Nephron progenitor cell (in vitro differentiated cells): Measurements from ENCODE around the gene TBC1D16.

Source experiments
- DNase-seq: peaks from one replicate; pipeline ENCODE4 v3.0.0; 2021
- H3K27ac Mint-ChIP-seq: 2 replicates; pipeline ENCODE4 v1.8.0; 2021; ENCODE audit warnings: mild to moderate bottlenecking, moderate library complexity, mixed read lengths
- H3K27me3 Mint-ChIP-seq: 2 replicates; pipeline ENCODE4 v1.8.0; 2021; ENCODE audit warnings: mild to moderate bottlenecking, low read depth, mixed read lengths; ENCODE audit not compliant: poor library complexity
- H3K36me3 Mint-ChIP-seq: 2 replicates; pipeline ENCODE4 v1.8.0; 2021; ENCODE audit warnings: low read depth, mixed read lengths
- H3K4me1 Mint-ChIP-seq: 2 replicates; pipeline ENCODE4 v1.8.0; 2021; ENCODE audit warnings: mixed read lengths
- H3K4me3 Mint-ChIP-seq: 2 replicates; pipeline ENCODE4 v1.8.0; 2021; ENCODE audit warnings: mild to moderate bottlenecking, moderate library complexity, mixed read lengths
- H3K9me3 Mint-ChIP-seq: 2 replicates; pipeline ENCODE4 v1.8.0; 2021; ENCODE audit warnings: mild to moderate bottlenecking, moderate library complexity, mixed read lengths
- CTCF ChIP-seq: fragments of 200-600 bp; sonication (generic); IDR thresholded peaks from 2 replicates; pipeline ENCODE4 v1.5.0; 2021; ENCODE audit warnings: antibody characterized with exemption

Gene TBC1D16

GRCh38 chr17:79907850-79908249, 127.8 kb downstream of the TBC1D16 start:
- Mint-ChIP-seq H3K27me3 (peaks cover 44% of the 10 kb centered on the region), H3K36me3 (no peaks in the 10 kb centered on the region), H3K27ac (no peak overlapping the region), H3K4me3 (no peak overlapping the region), H3K9me3 (no peaks in the 10 kb centered on the region), H3K4me1 (peaks cover 30% of the 10 kb centered on the region)
- no peak for TF ChIP-seq CTCF
- DNase-seq: no peak

- Mint-ChIP-seq H3K27ac (peak overlapping the region; percentile 56), H3K4me3 (no peak overlapping the region), H3K4me1 (peaks cover 29% of the 10 kb centered on the region), H3K9me3 (no peaks in the 10 kb centered on the region), H3K27me3 (peaks cover 46% of the 10 kb centered on the region), H3K36me3 (no peaks in the 10 kb centered on the region)
- DNase-seq: no peak
- TF ChIP-seq CTCF: no peak
Measured at GRCh38 chr17:79907217-79907715, 128.4 kb downstream of the TBC1D16 start.

- Mint-ChIP-seq H3K27ac (no peak overlapping the region), H3K36me3 (no peaks in the 10 kb centered on the region), H3K9me3 (no peaks in the 10 kb centered on the region), H3K27me3 (peaks cover 51% of the 10 kb centered on the region), H3K4me3 (no peak overlapping the region), H3K4me1 (peaks cover 21% of the 10 kb centered on the region)
- DNase-seq: no peak
- TF ChIP-seq CTCF: peak; percentile 31
Measured at GRCh38 chr17:79905832-79906231, 129.8 kb downstream of the TBC1D16 start.

- no peak overlapping the region for H3K27ac Mint-ChIP-seq
- DNase-seq: no peak
- no peaks in the 10 kb centered on the region for H3K9me3 Mint-ChIP-seq
- peaks cover 53% of the 10 kb centered on the region for H3K27me3 Mint-ChIP-seq
- peaks cover 21% of the 10 kb centered on the region for H3K4me1 Mint-ChIP-seq
- H3K36me3 Mint-ChIP-seq: no peaks in the 10 kb centered on the region
- no peak for TF ChIP-seq CTCF
- no peak overlapping the region for H3K4me3 Mint-ChIP-seq
Measured at GRCh38 chr17:79904865-79905264, 130.8 kb downstream of the TBC1D16 start.

- H3K27me3 Mint-ChIP-seq: peaks cover 66% of the 10 kb centered on the region
- no peak overlapping the region for H3K4me3 Mint-ChIP-seq
- H3K4me1 Mint-ChIP-seq: peaks cover 12% of the 10 kb centered on the region
- H3K36me3 Mint-ChIP-seq: no peaks in the 10 kb centered on the region
- peak; percentile 0 for DNase-seq
- TF ChIP-seq CTCF: no peak
- H3K9me3 Mint-ChIP-seq: peaks cover 15% of the 10 kb centered on the region
- no peak overlapping the region for H3K27ac Mint-ChIP-seq
Measured at GRCh38 chr17:79902146-79902791, 133.4 kb downstream of the TBC1D16 start.

GRCh38 chr17:79901131-79901530, 134.5 kb downstream of the TBC1D16 start:
- H3K4me1 Mint-ChIP-seq: peaks cover 10% of the 10 kb centered on the region

More at GRCh38 chr17:79901131-79901530, 134.5 kb downstream of the TBC1D16 start:
- Mint-ChIP-seq H3K36me3 (no peaks in the 10 kb centered on the region), H3K27ac (no peak overlapping the region), H3K9me3 (peaks cover 15% of the 10 kb centered on the region), H3K4me3 (no peak overlapping the region), H3K27me3 (peaks cover 67% of the 10 kb centered on the region)
- TF ChIP-seq CTCF: no peak
- DNase-seq: no peak
